Mucosa of descending colon (tissue), 3 donors: ENCODE measurements around the gene DISP3. TPM values are rescaled to one million over a fixed set of nuclear protein-coding genes. Genes with fewer than 3 reads are reported as not detected.

Experiments
- ATAC-seq: fragments of 200-7000 bp; cut with Tn5 transposase; one replicate; pipeline ENCODE4 v1.9.1; 2020; ENCODE audit warnings: mild to moderate bottlenecking, moderate library complexity
- DNase-seq, 3 donors: peaks; one replicate each; pipeline ENCODE4 v3.0.0-alpha.2; 2020
- H3K36me3 ChIP-seq: fragments of 200-600 bp; one replicate; pipeline ENCODE4 v1.8.0; 2021; ENCODE audit warnings: low read depth, mild to moderate bottlenecking
- H3K4me1 ChIP-seq: fragments of 200-600 bp; one replicate; pipeline ENCODE4 v1.8.0; 2021; ENCODE audit warnings: low read depth, mild to moderate bottlenecking
- H3K4me3 ChIP-seq: fragments of 200-600 bp; one replicate; pipeline ENCODE4 v1.8.0; 2021; ENCODE audit warnings: mild to moderate bottlenecking
- H3K9me3 ChIP-seq: fragments of 200-600 bp; one replicate; pipeline ENCODE4 v1.8.0; 2021; ENCODE audit warnings: mild to moderate bottlenecking
- CTCF ChIP-seq: fragments of 200-600 bp; IDR thresholded peaks from one replicate; pipeline ENCODE4 v1.8.0; 2022; ENCODE audit warnings: antibody characterized with exemption, mild to moderate bottlenecking
- intact Hi-C, 2 donors: fragments of 100-400 bp; cut with DNase I in 1 of 2; cut with micrococcal nuclease in 1 of 2; formaldehyde crosslinking; loops; one replicate each; pipeline versions ENCODE4 v1.11.0 to v1.11.1; 2022; cut with DNase I, micrococcal nuclease
- total RNA-seq, 3 donors: library from RNA; stranded (reverse); fragmentation: NEBNext Ultra II Directional in 2 of 3; extraction: Animal tissue kit (Norgen Biotek cat#: 25700) in 2 of 3; gene quantifications; one replicate each; pipeline versions ENCODE4 v1.2.1 to v1.2.4, GENCODE V29; 2021 to 2023
- donor health status: DM: no; HTN: no; CAD: no; lungs with moderate emphysema.
- donor health status: DM: no; HTN: no; CAD: no.
- donor health status: DM: no; HTN: yes; CAD: no.

Gene DISP3
- total RNA-seq, 3 donors from 2014 or later = 0.17 to 0.23 (median 0.19) TPM

- no peak for TF ChIP-seq CTCF
- ATAC-seq (no peak), DNase-seq (no peak)
- H3K9me3 ChIP-seq = no peaks in the 10 kb centered on the region
- H3K4me1 ChIP-seq = no peaks in the 10 kb centered on the region
- H3K36me3 ChIP-seq = no peaks in the 10 kb centered on the region
- intact Hi-C loops = no loop called here
- no peak overlapping the region for H3K4me3 ChIP-seq
These were observed 106.4 kb downstream of the DISP3 start for GRCh38 chr1:11585389-11585788.

Other genes starting within 250 kb of the DISP3 start
- 10 to 100 TPM; 37.9 to 50.5 (median 42.5) TPM for gene MTOR, start 216.6 kb upstream of the DISP3 start, total RNA-seq
- 10 to 100 TPM in 2 of 3 donors, 1 to 10 TPM in 1; 8.9 to 14.9 (median 12.6) TPM for gene UBIAD1, start 206.0 kb upstream of the DISP3 start, total RNA-seq
- gene FBXO2, start 175.3 kb downstream of the DISP3 start, total RNA-seq = 1 to 10 TPM in 1 of 3 donors, under 1 TPM in 2; 0.23 to 8.6 (median 0.63) TPM
- gene FBXO44, start 175.7 kb downstream of the DISP3 start, total RNA-seq = 10 to 100 TPM in 1 of 3 donors, 1 to 10 TPM in 2; 6.5 to 19.1 (median 6.6) TPM
- gene FBXO6, start 185.0 kb downstream of the DISP3 start, total RNA-seq = 1 to 10 TPM; 3.8 to 7.5 (median 6.3) TPM
- 10 to 100 TPM in 2 of 3 donors, 1 to 10 TPM in 1; 5.1 to 21.2 (median 16.3) TPM for gene MAD2L2, start 202.0 kb downstream of the DISP3 start, total RNA-seq
- under 1 TPM; 0.10 to 0.19 (median 0.17) TPM for gene DRAXIN, start 212.6 kb downstream of the DISP3 start, total RNA-seq